T-helper 1 cell treated with Interleukin-12 subunit alpha and Interleukin-12 subunit beta and Interleukin-4 antibody, amounts not matched to agents 30 ng/mL and 1 ng/mL, for 36 hours (primary cell): ENCODE measurements around the gene EZR. TPM values are rescaled to one million over a fixed set of nuclear protein-coding genes. Genes with fewer than 3 reads are reported as not detected.
"Not testable (repeated sequence)": the region's sequence is repeated elsewhere in the genome, so short reads cannot be mapped to it uniquely, and the experiment has no call there.

Experiments used
- intact Hi-C: fragments of 100-400 bp; cut with micrococcal nuclease; formaldehyde crosslinking; loops from one replicate; pipeline ENCODE4 v1.15.1; 2024
- total RNA-seq: library from RNA; stranded (reverse); gene quantifications from 2 replicates; pipeline ENCODE4 v1.2.3, GENCODE V29; 2022

The EZR gene
- total RNA-seq, 1 donor from 2014 or later = 236 TPM

DNA sequence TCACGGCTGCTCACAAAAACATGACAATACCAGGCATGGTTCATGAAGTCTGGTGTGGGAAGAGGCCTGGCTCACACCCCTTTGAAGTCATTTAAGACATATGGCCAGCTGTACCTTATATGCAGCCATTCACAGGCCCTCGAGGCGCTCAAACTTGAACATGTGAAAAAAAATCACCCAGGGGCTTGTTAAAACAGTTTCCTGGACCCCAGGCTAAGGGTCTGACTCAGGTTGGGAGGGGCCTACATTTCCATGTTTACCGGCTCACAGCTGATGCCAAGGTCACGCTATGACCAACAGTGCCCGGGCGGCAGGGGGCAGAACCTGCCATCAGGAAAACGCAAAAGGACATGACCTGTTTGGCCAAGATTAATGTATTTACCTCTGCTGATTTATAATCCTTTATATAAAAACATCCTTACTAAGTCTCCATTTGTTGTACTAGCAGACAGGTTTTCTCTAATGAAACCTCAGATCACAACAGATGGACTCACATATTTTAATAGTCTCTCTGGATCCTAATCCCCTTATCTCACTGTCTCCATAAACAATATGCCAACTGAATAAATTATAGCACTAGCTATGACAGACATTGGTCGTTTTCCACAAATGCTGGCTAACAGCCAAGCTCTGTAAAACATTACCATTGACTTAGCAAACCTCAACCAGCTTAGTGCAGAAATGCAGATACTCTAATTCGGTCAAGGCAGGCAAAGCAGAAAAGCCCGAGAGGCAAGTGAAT is 19.9 kb downstream of the EZR start:
- intact Hi-C loops = no loop called here

- intact Hi-C loops = no loop called here
These were observed 20.9 kb downstream of the EZR start for GRCh38 chr6:158798311-158798710.

- intact Hi-C loops = no loop called here
These were observed 21.5 kb downstream of the EZR start for GRCh38 chr6:158797331-158798310.

GRCh38 chr6:158796353-158796752 is 22.8 kb downstream of the EZR start:
- intact Hi-C loops = no loop called here

- intact Hi-C loops = no loop called here
These were observed 23.7 kb downstream of the EZR start for GRCh38 chr6:158795516-158795915.

DNA sequence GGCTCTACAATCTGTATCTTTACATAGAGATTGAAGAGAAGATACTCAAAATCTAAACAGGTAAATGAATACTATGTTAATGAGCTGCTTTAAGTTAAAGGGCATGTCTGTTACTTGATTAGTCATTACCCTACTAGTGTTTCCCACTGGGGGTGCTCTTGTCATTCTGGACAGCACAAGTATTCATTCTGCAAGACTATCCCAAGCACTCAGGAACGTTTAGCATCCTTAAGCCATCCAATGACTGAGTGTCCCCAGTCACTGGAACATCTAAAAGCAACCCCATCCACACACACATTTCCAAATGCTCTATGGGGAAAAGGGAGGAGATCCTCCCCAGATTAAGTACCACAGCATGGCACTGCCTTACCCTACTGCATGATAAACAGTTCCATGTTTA is 25.7 kb downstream of the EZR start:
- intact Hi-C loops = loop anchor here (1.0 kb wide), 1 partner anchor 179 kb away; no protein-coding TSS in a partner anchor

DNA sequence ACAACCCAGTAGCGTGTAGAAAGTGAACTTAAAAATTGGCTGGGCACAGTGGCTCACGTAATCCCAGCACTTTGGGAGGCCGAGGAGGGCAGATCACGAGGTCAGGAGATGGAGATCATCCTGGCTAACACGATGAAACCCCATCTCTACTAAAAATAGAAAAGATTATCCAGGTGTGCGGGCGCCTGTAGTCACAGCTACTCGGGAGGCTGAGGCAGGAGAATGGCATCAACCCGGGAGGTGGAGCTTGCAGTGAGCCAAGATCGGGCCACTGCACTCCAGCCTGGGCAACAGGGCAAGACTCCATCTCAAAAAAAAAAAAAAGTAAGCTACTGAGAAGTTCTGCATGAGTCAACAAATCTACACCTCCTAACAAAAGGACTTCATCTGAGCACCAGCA is 26.7 kb downstream of the EZR start:
- intact Hi-C loops = not testable (repeated sequence)

DNA sequence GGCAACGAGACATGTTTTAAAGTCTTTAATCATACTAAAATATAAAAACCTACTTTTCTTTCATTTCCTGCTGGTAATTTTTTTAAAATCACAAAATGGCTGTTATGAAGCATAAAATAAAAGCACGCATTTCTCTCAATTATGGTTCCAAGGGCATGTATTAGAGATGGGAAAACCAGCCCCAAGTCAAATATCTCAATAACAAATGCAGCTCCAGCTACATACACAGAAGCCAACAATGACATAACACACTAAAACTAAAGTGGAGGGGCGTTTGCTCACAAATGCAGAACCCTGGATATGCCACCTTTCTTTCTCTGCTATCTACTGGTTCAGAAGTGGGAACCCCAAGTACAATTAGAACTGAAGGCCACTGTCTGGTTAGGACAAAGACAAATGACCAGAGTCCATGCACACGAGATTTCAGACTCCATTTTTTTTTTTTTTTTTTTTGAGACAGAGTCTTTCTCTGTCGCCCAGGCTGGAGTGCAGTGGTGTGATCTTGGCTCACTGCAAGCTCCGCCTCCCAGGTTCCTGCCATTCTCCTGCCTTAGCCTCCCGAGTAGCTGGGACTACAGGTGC is 27.8 kb downstream of the EZR start:
- intact Hi-C loops = no loop called here

- intact Hi-C loops = loop anchor here (1.0 to 5.0 kb wide), 8 partner anchors 14 to 345 kb away; no protein-coding TSS in a partner anchor
These were observed 29.9 kb downstream of the EZR start for GRCh38 chr6:158789115-158789917.

- intact Hi-C loops = loop anchor here (5.0 kb wide), 1 partner anchor 320 kb away; no protein-coding TSS in a partner anchor
These were observed 31.8 kb downstream of the EZR start for GRCh38 chr6:158787395-158787794.

DNA sequence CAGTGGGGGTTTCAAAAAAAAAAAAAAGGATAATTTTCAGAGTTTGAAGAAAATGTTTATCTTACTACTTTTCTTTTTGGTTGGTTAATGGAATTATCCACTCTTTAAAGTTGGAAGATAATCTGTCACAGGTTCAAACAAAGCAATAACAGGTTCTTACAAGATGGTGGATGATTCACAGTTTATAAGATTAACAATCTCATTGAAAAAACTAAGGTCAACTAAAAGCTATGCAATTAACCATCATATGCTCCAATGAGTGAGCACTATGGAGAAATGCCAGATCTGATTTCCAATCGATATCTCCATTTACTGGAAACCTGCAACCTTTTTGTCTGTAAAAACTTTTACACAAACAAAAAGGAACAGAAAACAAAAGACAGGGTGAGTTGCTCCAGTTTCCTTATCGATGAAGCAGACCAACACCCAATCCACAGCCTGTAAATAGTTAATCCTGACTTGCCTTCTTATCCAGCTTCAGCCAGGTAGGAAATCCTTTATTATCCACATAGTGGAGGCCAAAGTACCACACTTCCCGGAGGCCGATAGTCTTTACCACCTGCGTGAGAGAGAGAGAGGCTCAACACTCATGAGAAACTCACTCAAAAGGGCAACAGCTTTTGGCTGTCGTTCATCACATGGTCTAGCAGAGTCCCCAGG is 32.4 kb downstream of the EZR start:
- intact Hi-C loops = loop anchor here (5.0 kb wide), 1 partner anchor 321 kb away; no protein-coding TSS in a partner anchor

DNA sequence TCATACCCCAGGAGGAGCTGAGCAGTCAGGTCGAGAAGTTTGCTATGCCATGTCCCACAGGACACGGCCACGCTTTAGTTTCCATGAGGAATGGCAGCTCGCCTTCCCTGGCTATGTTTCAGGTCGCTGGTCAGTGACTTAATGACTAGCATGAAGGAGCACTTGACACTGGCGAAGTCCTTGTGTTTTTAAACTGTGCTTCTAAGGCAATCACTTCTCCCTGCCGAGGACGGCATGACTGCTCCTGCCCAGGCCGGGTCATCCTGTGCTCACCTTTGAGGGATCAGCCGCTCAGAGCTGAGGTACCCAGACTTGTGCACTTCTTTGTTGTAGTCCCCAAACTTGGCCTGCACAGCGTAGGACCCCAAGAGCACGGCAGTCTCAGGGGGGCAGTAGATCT is 34.1 kb downstream of the EZR start:
- intact Hi-C loops = loop anchor here (5.0 kb wide), 1 partner anchor 322 kb away; no protein-coding TSS in a partner anchor

- intact Hi-C loops = no loop called here
These were observed 34.7 kb downstream of the EZR start for GRCh38 chr6:158784505-158784904.

DNA sequence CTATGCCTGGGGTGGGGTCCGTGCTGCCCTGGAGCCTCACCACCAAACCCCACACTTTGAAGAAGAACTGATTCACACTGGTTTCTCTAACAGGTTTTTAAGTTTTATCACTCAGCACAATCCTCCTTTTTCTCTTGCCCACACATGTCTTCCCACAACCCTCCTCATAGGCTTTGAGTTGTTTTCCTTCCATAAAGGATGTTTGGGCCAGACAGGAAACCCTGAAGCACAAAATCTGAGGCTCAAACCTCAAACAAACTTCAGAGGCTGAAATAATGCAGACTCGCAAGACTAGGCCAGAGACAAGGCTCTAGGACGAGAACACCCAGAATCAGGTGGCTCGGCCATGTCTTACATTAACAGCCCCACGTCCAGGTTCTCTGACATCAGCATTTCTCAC is 35.3 kb downstream of the EZR start:
- intact Hi-C loops = no loop called here

DNA sequence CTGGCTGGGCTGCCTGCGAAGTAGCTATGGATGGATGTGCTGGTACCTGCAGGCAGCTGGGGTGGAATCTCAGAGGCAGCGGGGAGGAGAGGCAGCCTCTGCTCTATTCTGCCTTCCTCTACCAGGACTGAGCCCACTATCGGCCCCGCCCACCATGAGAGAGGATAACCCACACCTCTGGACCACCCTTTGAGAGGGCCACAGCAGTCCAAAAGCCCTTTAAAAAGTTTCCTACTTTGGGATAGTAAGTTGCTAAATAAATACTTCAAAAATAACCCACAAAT is 36.1 kb downstream of the EZR start:
- intact Hi-C loops = no loop called here

- intact Hi-C loops = no loop called here
These were observed 36.6 kb downstream of the EZR start for GRCh38 chr6:158782432-158783166.

GRCh38 chr6:158781692-158782373 is 37.3 kb downstream of the EZR start:
- intact Hi-C loops = no loop called here

DNA sequence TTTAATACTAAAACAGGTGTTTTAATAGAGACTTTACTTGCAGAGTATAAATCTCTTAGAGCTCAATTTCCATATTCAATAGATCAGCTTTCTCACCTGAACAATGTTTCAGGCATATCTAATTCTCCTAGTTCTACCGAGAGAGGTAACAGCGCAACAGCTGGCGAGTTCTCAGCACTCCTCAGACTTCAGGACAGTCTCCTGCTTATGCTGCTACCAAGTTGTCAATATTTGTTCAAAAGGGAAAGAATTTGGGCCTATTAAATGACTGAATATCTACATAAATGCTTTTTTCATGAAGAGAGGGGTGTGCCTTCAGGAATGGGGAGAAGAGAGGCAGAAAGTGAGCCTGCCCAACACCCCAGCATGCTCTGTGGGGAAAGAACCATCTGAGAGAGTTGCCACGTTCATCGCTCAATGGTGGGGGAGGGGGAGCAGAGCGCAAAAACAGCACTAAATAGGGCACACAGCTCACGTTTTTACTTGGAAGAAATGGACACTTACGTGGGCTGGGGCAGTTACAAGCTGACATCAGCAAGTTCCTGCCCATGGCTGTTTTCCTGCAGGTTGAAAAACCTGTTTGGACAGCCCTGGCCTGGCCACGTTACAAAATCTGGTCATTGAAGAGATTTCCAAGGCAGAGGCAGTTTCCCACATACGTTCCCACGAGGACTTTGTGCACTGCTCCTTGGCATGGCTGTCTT is 38.0 kb downstream of the EZR start:
- intact Hi-C loops = no loop called here
